Astrocyte (in vitro differentiated cells and primary cell): ENCODE results near the gene SSB. TPM values are rescaled to one million over a fixed set of nuclear protein-coding genes. Genes with fewer than 3 reads are reported as not detected.

Experiments used
- DNase-seq: peaks from one replicate; pipeline ENCODE4 v3.0.0-alpha.2; 2010; ENCODE audit warnings: low read depth
- FAIRE-seq: peaks from 2 replicates; lab custom pipeline; 2011; peaks lifted over from hg19 to GRCh38; lab: Jason Lieb, UNC
- H2AFZ ChIP-seq: 2 replicates; pipeline ENCODE4 v1.6.0; 2012; ENCODE audit warnings: low read depth, low read length, inconsistent platforms
- H3K27ac ChIP-seq: 2 replicates; pipeline ENCODE4 v1.5.1; 2011; ENCODE audit warnings: low read depth, low read length, inconsistent platforms
- H3K27me3 ChIP-seq: 2 replicates; pipeline ENCODE4 v1.6.0; 2011; ENCODE audit warnings: low read length, inconsistent platforms; ENCODE audit not compliant: insufficient read depth
- H3K36me3 ChIP-seq: 2 replicates; pipeline ENCODE4 v1.5.1; 2011; ENCODE audit warnings: low read length, inconsistent platforms; ENCODE audit not compliant: insufficient read depth
- H3K4me1 ChIP-seq: 2 replicates; pipeline ENCODE4 v1.5.1; 2011; ENCODE audit warnings: low read length, inconsistent platforms; ENCODE audit not compliant: insufficient read depth
- H3K4me2 ChIP-seq: 2 replicates; pipeline ENCODE4 v1.6.0; 2012; ENCODE audit warnings: low read length, inconsistent platforms
- H3K4me3 ChIP-seq: 2 replicates; pipeline ENCODE4 v1.5.1; 2011; ENCODE audit warnings: low read depth, mild to moderate bottlenecking, low read length, inconsistent platforms; ENCODE audit not compliant: insufficient read depth
- H3K79me2 ChIP-seq: 2 replicates; pipeline ENCODE4 v1.6.0; 2012; ENCODE audit warnings: mild to moderate bottlenecking, low read length, inconsistent platforms; ENCODE audit not compliant: insufficient read depth
- H3K9ac ChIP-seq: 2 replicates; pipeline ENCODE4 v1.6.0; 2012; ENCODE audit warnings: mild to moderate bottlenecking, low read length, inconsistent platforms
- H3K9me3 ChIP-seq: 2 replicates; pipeline ENCODE4 v1.5.1; 2012; ENCODE audit warnings: low read depth, mild to moderate bottlenecking, low read length, inconsistent platforms; ENCODE audit not compliant: insufficient read depth
- H4K20me1 ChIP-seq: 2 replicates; pipeline ENCODE4 v1.6.0; 2012; ENCODE audit warnings: low read length, inconsistent platforms; ENCODE audit not compliant: insufficient read depth
- H3K27ac Mint-ChIP-seq: one replicate; pipeline ENCODE4 v1.8.0; 2021; ENCODE audit warnings: mild to moderate bottlenecking, mixed read lengths; ENCODE audit not compliant: unreplicated experiment
- H3K27me3 Mint-ChIP-seq: one replicate; pipeline ENCODE4 v1.8.0; 2021; ENCODE audit warnings: low read depth, mixed read lengths; ENCODE audit not compliant: unreplicated experiment
- H3K36me3 Mint-ChIP-seq: one replicate; pipeline ENCODE4 v1.8.0; 2021; ENCODE audit warnings: low read depth, mixed read lengths; ENCODE audit not compliant: unreplicated experiment
- H3K4me1 Mint-ChIP-seq: one replicate; pipeline ENCODE4 v1.8.0; 2021; ENCODE audit warnings: low read depth, mixed read lengths; ENCODE audit not compliant: unreplicated experiment
- H3K4me3 Mint-ChIP-seq: one replicate; pipeline ENCODE4 v1.8.0; 2021; ENCODE audit warnings: mild to moderate bottlenecking, moderate library complexity, mixed read lengths; ENCODE audit not compliant: unreplicated experiment
- H3K9me3 Mint-ChIP-seq: one replicate; pipeline ENCODE4 v1.8.0; 2021; ENCODE audit warnings: mild to moderate bottlenecking, mixed read lengths; ENCODE audit not compliant: unreplicated experiment
- EZH2 ChIP-seq: IDR thresholded peaks from 2 replicates; pipeline ENCODE4 v1.6.1; 2012; ENCODE audit warnings: mild to moderate bottlenecking, low read length, inconsistent platforms; ENCODE audit not compliant: insufficient read depth
- total RNA-seq: library from RNA; stranded (reverse); gene quantifications from 2 replicates; pipeline ENCODE4 v1.2.1, GENCODE V29; 2021
- TF ChIP-seq, protein P1 (sequence below): IDR thresholded peaks from 2 replicates; pipeline ENCODE4 v1.5.1; 2011; ENCODE audit warnings: low read depth, mild to moderate bottlenecking, inconsistent platforms, low read length, moderate library complexity; ENCODE audit not compliant: insufficient read depth

The SSB gene
- total RNA-seq, 1 donor from 2014 or later, result 176 TPM

- Histone ChIP-seq H3K4me1 (peaks cover 10% of the 10 kb centered on the region), H2AFZ (peak overlapping the region; percentile 83), H3K9me3 (no peaks in the 10 kb centered on the region), H3K79me2 (peaks cover 74% of the 10 kb centered on the region), H3K9ac (peak overlapping the region; percentile 92), H3K4me2 (peak overlapping the region; percentile 100), H3K27ac (peak overlapping the region; percentile 79), H3K27me3 (no peaks in the 10 kb centered on the region), H3K36me3 (no peaks in the 10 kb centered on the region), H4K20me1 (peaks cover 44% of the 10 kb centered on the region), H3K4me3 (peak overlapping the region; percentile 85)
- Mint-ChIP-seq H3K9me3 (no peaks in the 10 kb centered on the region), H3K27ac (peak overlapping the region; percentile 48), H3K27me3 (no peaks in the 10 kb centered on the region), H3K4me1 (peaks cover 5% of the 10 kb centered on the region), H3K4me3 (peak overlapping the region; percentile 96), H3K36me3 (peaks cover 2% of the 10 kb centered on the region)
- TF ChIP-seq, protein P1, sequence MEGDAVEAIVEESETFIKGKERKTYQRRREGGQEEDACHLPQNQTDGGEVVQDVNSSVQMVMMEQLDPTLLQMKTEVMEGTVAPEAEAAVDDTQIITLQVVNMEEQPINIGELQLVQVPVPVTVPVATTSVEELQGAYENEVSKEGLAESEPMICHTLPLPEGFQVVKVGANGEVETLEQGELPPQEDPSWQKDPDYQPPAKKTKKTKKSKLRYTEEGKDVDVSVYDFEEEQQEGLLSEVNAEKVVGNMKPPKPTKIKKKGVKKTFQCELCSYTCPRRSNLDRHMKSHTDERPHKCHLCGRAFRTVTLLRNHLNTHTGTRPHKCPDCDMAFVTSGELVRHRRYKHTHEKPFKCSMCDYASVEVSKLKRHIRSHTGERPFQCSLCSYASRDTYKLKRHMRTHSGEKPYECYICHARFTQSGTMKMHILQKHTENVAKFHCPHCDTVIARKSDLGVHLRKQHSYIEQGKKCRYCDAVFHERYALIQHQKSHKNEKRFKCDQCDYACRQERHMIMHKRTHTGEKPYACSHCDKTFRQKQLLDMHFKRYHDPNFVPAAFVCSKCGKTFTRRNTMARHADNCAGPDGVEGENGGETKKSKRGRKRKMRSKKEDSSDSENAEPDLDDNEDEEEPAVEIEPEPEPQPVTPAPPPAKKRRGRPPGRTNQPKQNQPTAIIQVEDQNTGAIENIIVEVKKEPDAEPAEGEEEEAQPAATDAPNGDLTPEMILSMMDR, result no peak
- TF ChIP-seq EZH2, result no peak
- DNase-seq, result peak; percentile 55
- no peak for FAIRE-seq
Measured at GRCh38 chr2:169828141-169828811, 29.6 kb downstream of the SSB start.

DNA sequence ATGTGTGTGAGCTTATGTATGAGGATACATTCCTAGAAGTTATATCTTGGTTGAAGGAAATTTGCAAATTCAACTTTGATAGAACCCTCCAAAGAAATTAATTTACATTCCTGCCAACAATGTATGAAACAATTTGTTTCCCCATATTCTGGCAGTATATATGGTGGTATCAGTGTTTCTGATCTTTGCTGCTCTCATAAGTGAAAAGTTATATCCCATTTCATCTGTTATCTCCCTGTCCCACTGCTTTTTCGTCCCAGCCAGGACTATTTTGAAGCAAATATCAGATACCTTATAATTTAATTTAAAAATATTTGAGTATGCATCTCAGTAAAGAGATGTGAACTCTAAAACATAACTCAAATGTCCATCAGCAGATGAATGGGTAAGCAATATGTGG, 35.7 kb downstream of the SSB start:
- H3K36me3 ChIP-seq, result no peaks in the 10 kb centered on the region
- peaks cover 97% of the 10 kb centered on the region for H3K79me2 ChIP-seq
- H3K9ac ChIP-seq, result no peak overlapping the region
- Mint-ChIP-seq H3K36me3 (peaks cover 2% of the 10 kb centered on the region), H3K27me3 (no peaks in the 10 kb centered on the region), H3K4me3 (no peak overlapping the region), H3K9me3 (no peaks in the 10 kb centered on the region), H3K27ac (no peak overlapping the region), H3K4me1 (peaks cover 8% of the 10 kb centered on the region)
- peaks cover 69% of the 10 kb centered on the region for H4K20me1 ChIP-seq
- no peak overlapping the region for H3K4me3 ChIP-seq
- no peaks in the 10 kb centered on the region for H3K4me1 ChIP-seq
- no peak overlapping the region for H3K27ac ChIP-seq
- no peaks in the 10 kb centered on the region for H3K27me3 ChIP-seq
- no peak overlapping the region for H2AFZ ChIP-seq
- no peak for DNase-seq
- TF ChIP-seq, protein P1, result no peak
- TF ChIP-seq EZH2, result no peak
- H3K9me3 ChIP-seq, result no peaks in the 10 kb centered on the region
- no peak overlapping the region for H3K4me2 ChIP-seq
- no peak for FAIRE-seq
